Measurements from ENCODE around the gene ZXDB.
"Not testable (repeated sequence)": the region's sequence is repeated elsewhere in the genome, so short reads cannot be mapped to it uniquely, and the experiment has no call there.

The ZXDB gene

GRCh38 chrX:57587607-57588006, 4.2 kb upstream of the ZXDB start:
- no peak overlapping the region for H3K4me3 ChIP-seq (ENCODE audit: low read depth, low read length)
- TF ChIP-seq, protein P1, sequence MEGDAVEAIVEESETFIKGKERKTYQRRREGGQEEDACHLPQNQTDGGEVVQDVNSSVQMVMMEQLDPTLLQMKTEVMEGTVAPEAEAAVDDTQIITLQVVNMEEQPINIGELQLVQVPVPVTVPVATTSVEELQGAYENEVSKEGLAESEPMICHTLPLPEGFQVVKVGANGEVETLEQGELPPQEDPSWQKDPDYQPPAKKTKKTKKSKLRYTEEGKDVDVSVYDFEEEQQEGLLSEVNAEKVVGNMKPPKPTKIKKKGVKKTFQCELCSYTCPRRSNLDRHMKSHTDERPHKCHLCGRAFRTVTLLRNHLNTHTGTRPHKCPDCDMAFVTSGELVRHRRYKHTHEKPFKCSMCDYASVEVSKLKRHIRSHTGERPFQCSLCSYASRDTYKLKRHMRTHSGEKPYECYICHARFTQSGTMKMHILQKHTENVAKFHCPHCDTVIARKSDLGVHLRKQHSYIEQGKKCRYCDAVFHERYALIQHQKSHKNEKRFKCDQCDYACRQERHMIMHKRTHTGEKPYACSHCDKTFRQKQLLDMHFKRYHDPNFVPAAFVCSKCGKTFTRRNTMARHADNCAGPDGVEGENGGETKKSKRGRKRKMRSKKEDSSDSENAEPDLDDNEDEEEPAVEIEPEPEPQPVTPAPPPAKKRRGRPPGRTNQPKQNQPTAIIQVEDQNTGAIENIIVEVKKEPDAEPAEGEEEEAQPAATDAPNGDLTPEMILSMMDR (IDR thresholded peaks at IDR 0.05; ENCODE audit: borderline replicate concordance, insufficient read depth, low read depth, low read length) = no peak

GRCh38 chrX:57592160-57592893, 516 bp downstream of the ZXDB start:
- peak overlapping the region; percentile 57 for H3K4me3 ChIP-seq (ENCODE audit: low read depth, low read length)

- peak overlapping the region; percentile 57 for H3K4me3 ChIP-seq (ENCODE audit: low read depth, low read length)
- TF ChIP-seq, protein P1 (IDR thresholded peaks at IDR 0.05; ENCODE audit: borderline replicate concordance, insufficient read depth, low read depth, low read length) = 0 out of 2 replicates have a peak, but pooled peaks have one; percentile 3
These were observed 1.0 kb downstream of the ZXDB start for GRCh38 chrX:57592894-57593215.

- no peak overlapping the region for H3K4me3 ChIP-seq (ENCODE audit: low read depth, low read length)
- TF ChIP-seq, protein P1 (IDR thresholded peaks at IDR 0.05; ENCODE audit: borderline replicate concordance, insufficient read depth, low read depth, low read length) = no peak
These were observed 3.6 kb downstream of the ZXDB start for GRCh38 chrX:57595381-57595811.

GRCh38 chrX:57596109-57596508, 4.3 kb downstream of the ZXDB start:
- TF ChIP-seq, protein P1 (IDR thresholded peaks at IDR 0.05; ENCODE audit: borderline replicate concordance, insufficient read depth, low read depth, low read length) = no peak
- no peak overlapping the region for H3K4me3 ChIP-seq (ENCODE audit: low read depth, low read length)

DNA sequence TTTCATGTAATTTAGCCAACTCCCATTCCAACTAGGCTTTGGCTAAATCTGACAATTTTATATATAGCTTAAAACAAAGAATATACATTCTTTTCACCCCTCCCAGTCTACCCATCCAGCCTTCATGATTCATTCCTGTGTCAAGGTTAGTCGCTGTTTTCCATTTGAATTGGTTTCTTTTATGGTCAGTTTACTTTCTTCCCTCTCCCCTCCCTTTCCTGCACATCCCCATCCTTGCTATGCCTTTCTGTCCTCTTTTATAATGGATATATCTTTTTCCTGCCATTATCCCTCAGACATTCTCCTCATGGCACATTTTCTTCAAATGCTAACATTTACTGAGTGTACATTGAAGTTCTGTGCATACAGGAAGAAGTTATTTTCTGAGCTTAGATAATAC, 4.7 kb downstream of the ZXDB start:
- H3K4me3 ChIP-seq (ENCODE audit: low read depth, low read length) = no peak overlapping the region
- TF ChIP-seq, protein P1 (IDR thresholded peaks at IDR 0.05; ENCODE audit: borderline replicate concordance, insufficient read depth, low read depth, low read length) = no peak

- TF ChIP-seq, protein P1 (IDR thresholded peaks at IDR 0.05; ENCODE audit: borderline replicate concordance, insufficient read depth, low read depth, low read length) = no peak
- H3K4me3 ChIP-seq (ENCODE audit: low read depth, low read length) = no peak overlapping the region
These were observed 15.7 kb downstream of the ZXDB start for GRCh38 chrX:57607295-57608187.

DNA sequence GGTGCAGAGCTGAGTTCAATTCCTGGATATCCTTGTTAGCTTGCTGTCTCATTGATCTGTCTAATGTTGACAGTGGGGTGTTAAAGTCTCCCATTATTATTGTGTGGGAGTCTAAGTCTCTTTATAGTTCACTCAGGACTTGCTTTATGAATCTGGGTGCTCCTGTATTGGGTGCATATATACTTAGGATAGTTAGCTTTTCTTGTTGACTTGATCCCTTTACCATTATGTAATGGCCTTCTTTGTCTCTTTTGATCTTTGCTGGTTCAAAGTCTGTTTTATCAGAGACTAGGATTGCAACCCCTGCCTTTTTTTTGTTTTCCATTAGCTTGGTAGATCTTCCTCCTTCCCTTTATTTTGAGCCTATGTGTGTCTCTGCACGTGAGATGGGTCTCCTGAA, 21.5 kb downstream of the ZXDB start:
- not testable (repeated sequence) for H3K4me3 ChIP-seq (ENCODE audit: low read depth, low read length)

GRCh38 chrX:57629438-57629837, 37.6 kb downstream of the ZXDB start:
- not testable (repeated sequence) for H3K4me3 ChIP-seq (ENCODE audit: low read depth, low read length)

Measured in GM12875 (cell line).